A673 (cell line): ENCODE data around the gene JAKMIP1. TPM values are rescaled to one million over a fixed set of nuclear protein-coding genes. Genes with fewer than 3 reads are reported as not detected.

Experiments
- BruUV-seq: library from RNA; stranded (reverse); fragments of 400-500 nt; replicated peaks from 2 replicates; lab custom pipeline; 2021; lab: Mats Ljungman, UMichigan
- CTCF ChIA-PET: fragments of 300-600 bp; sonication (Branson Sonifier 250); formaldehyde crosslinking; loops from one replicate; lab custom pipeline; 2022; ENCODE audit warnings: antibody characterized with exemption; lab: Charles Lee
- POLR2A ChIA-PET: fragments of 300-600 bp; sonication (Branson Sonifier 250); formaldehyde crosslinking; loops from one replicate; lab custom pipeline; 2022; ENCODE audit warnings: antibody characterized with exemption; ENCODE audit not compliant: low non-redundant PET; lab: Charles Lee
- DNase-seq: peaks from one replicate; pipeline ENCODE4 v3.0.0-alpha.2; 2015; ENCODE audit warnings: low spot score
- H3K27ac ChIP-seq: fragments of 200-600 bp; sonication (generic); 2 replicates; pipeline ENCODE4 v1.5.1; 2016; ENCODE audit warnings: mixed run types, low read depth, mild to moderate bottlenecking, mixed read lengths, antibody characterized with exemption, low read length; ENCODE audit not compliant: poor library complexity, severe bottlenecking
- H3K27me3 ChIP-seq: fragments of 200-600 bp; sonication (generic); replicated peaks from 2 replicates; pipeline ENCODE4 v1.6.1; 2017; ENCODE audit warnings: mixed run types, low read depth, mild to moderate bottlenecking, mixed read lengths, antibody characterized with exemption, low read length; ENCODE audit not compliant: insufficient read depth, poor library complexity
- H3K36me3 ChIP-seq: fragments of 200-600 bp; sonication (generic); 2 replicates; pipeline ENCODE4 v1.6.1; 2016; ENCODE audit warnings: mixed run types, mild to moderate bottlenecking, mixed read lengths, antibody characterized with exemption, low read length; ENCODE audit not compliant: insufficient read depth, poor library complexity, severe bottlenecking
- H3K4me1 ChIP-seq: fragments of 200-600 bp; sonication (generic); 2 replicates; pipeline ENCODE4 v1.6.1; 2017; ENCODE audit warnings: mixed run types, mild to moderate bottlenecking, mixed read lengths, antibody characterized with exemption, low read length; ENCODE audit not compliant: insufficient read depth, poor library complexity, severe bottlenecking
- H3K4me3 ChIP-seq: fragments of 200-600 bp; sonication (generic); 2 replicates; pipeline ENCODE4 v1.5.1; 2016; ENCODE audit warnings: low read depth, mixed run types, mild to moderate bottlenecking, mixed read lengths, low read length; ENCODE audit not compliant: poor library complexity, severe bottlenecking
- H3K9me3 ChIP-seq: fragments of 200-600 bp; sonication (generic); 2 replicates; pipeline ENCODE4 v1.6.1; 2016; ENCODE audit warnings: mixed run types, low read depth, mild to moderate bottlenecking, mixed read lengths, antibody characterized with exemption, low read length; ENCODE audit not compliant: poor library complexity, severe bottlenecking
- CTCF ChIP-seq: fragments of 300-800, 200-600 bp; sonication (generic); conservative IDR thresholded peaks from 2 replicates; pipeline ENCODE4 v1.5.1; 2017; ENCODE audit warnings: low read depth, mild to moderate bottlenecking, antibody characterized with exemption, low read length, moderate library complexity, mixed read lengths
- EZH2 ChIP-seq: fragments of 200-600 bp; sonication (generic); IDR thresholded peaks from 2 replicates; pipeline ENCODE4 v1.6.1; 2017; ENCODE audit warnings: borderline replicate concordance, low read depth, mild to moderate bottlenecking, mixed read lengths, antibody characterized with exemption, low read length; ENCODE audit not compliant: poor library complexity, severe bottlenecking
- intact Hi-C: fragments of 100-400 bp; cut with micrococcal nuclease; formaldehyde crosslinking; loops from one replicate; pipeline ENCODE4 v1.10.0; 2022; ENCODE audit not compliant: unreplicated experiment
- total RNA-seq: library from RNA; stranded (reverse); gene quantifications from 2 replicates; pipeline ENCODE4 v1.2.3, GENCODE V29; 2021

JAKMIP1 gene
- total RNA-seq, 1 experiment from 2014 or later: not detected

DNA sequence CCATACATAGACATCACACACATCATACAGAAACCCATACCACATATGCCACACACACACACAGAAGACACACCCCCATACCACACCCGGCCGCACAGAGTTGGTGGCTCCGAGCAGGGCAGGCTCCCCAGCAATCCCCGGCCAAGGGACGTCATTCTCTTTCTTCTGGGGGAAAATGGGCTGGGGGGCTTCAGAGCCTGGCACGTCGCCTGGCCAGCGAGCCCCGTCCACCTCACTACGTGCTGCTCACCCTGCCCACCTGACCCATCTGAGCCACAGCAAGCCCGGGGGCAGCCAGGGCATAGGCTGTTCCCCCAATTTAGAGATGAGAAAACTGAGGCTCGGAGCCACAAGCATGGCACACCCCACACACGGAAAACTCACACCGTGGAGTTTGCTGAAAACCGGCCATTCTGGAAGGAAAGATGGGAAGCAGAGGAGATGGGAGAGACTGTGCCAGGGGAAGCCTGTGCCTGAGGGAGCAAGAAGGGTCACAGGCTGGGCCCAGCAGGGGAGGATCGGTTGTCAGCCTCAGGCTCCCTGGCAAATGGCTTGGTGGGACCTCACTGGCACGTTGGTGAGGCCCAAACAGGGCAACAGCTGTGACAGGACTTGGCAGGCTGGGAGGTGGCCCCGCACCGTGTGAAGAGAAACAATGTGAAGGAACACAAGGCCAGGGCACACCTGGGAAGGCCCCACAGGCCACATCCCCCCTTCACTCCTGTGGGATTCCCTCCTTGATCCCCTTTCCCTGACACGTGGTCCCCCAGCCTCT, 73.2 kb downstream of the JAKMIP1 start:
- intact Hi-C loops: no loop called here
- TF ChIP-seq EZH2: no peak
- TF ChIP-seq CTCF: no peak
- BruUV-seq: no TSS peak
- Histone ChIP-seq H3K4me3 (no peak overlapping the region), H3K27me3 (peaks cover 10% of the 10 kb centered on the region), H3K27ac (no peak overlapping the region), H3K36me3 (no peaks in the 10 kb centered on the region), H3K4me1 (no peaks in the 10 kb centered on the region), H3K9me3 (no peaks in the 10 kb centered on the region)
- no peak for DNase-seq
- POLR2A ChIA-PET: no interaction called here
- CTCF ChIA-PET: no interaction called here

DNA sequence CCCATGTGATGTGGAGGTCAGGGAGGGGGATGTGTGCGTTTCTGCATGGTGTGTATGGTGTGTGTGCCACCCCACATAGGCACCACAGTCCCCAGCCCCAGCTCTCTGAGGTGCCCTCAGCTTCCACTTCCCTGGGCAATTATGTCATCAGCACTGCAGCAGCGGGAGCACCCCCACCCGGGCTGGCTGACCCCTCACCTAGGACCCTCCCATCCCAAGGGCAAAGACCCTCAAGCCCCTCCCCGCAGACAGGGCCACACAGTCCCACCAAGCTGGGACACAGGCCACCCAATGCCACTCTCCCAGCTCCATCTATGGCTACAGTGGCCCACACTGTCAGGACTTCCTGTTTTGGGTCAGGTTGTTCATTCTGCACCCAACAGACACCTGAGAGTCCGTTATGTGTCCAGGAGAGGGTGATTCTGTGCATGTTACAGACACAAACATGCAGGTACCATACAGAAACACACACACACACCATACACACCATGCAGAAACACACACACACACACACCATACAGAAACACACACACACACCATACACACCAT, 75.2 kb downstream of the JAKMIP1 start:
- no peak for TF ChIP-seq EZH2
- TF ChIP-seq CTCF: no peak
- Histone ChIP-seq H3K4me1 (no peaks in the 10 kb centered on the region), H3K4me3 (no peak overlapping the region), H3K36me3 (no peaks in the 10 kb centered on the region), H3K9me3 (no peaks in the 10 kb centered on the region), H3K27ac (no peak overlapping the region), H3K27me3 (peaks cover 9% of the 10 kb centered on the region)
- BruUV-seq: no TSS peak
- POLR2A ChIA-PET: no interaction called here
- CTCF ChIA-PET: no interaction called here
- DNase-seq: no peak
- intact Hi-C loops: no loop called here

GRCh38 chr4:6124386-6125102, 75.8 kb downstream of the JAKMIP1 start:
- POLR2A ChIA-PET: no interaction called here
- CTCF ChIA-PET: no interaction called here
- DNase-seq: no peak
- Histone ChIP-seq H3K4me1 (no peaks in the 10 kb centered on the region), H3K27ac (no peak overlapping the region), H3K4me3 (no peak overlapping the region), H3K9me3 (no peaks in the 10 kb centered on the region), H3K36me3 (no peaks in the 10 kb centered on the region), H3K27me3 (peaks cover 4% of the 10 kb centered on the region)
- no TSS peak for BruUV-seq
- intact Hi-C loops: no loop called here
- no peak for TF ChIP-seq EZH2
- TF ChIP-seq CTCF: no peak
